K562 (cell line): ENCODE data around the gene CELA1. TPM values are rescaled to one million over a fixed set of nuclear protein-coding genes. Genes with fewer than 3 reads are reported as not detected.

Experiments used
- ARID1B ChIP-seq: fragments of 450-650 bp; IDR thresholded peaks from 2 replicates; pipeline ENCODE4 v1.6.1; 2016; ENCODE audit warnings: antibody characterized with exemption, mild to moderate bottlenecking, inconsistent platforms
- CCNT2 ChIP-seq: IDR thresholded peaks from 2 replicates; pipeline ENCODE4 v1.6.1; 2011; ENCODE audit warnings: borderline replicate concordance, low read depth, mild to moderate bottlenecking, moderate library complexity, mixed read lengths, low read length; ENCODE audit not compliant: insufficient read length; ENCODE audit errors: extremely low read depth
- COPS2 ChIP-seq: fragments of 450-650 bp; conservative IDR thresholded peaks from 2 replicates; pipeline ENCODE4 v1.6.1; 2016; ENCODE audit warnings: mild to moderate bottlenecking, moderate library complexity
- CREBBP ChIP-seq: IDR thresholded peaks from one replicate; pipeline ENCODE4 v1.6.1; 2012; ENCODE audit warnings: low read depth, mild to moderate bottlenecking, control low read depth, inconsistent platforms, low read length
- DMBX1 ChIP-seq: fragments of 250-450 bp; sonication (Bioruptor Pico); IDR thresholded peaks from 2 replicates; pipeline ENCODE4 v1.8.0; 2022; ENCODE audit warnings: inconsistent platforms, mild to moderate bottlenecking, moderate library complexity, borderline replicate concordance
- ETS2 ChIP-seq: IDR thresholded peaks from 2 replicates; pipeline ENCODE4 v1.6.1; 2016; ENCODE audit warnings: borderline replicate concordance, missing genetic modification characterization, mild to moderate bottlenecking, moderate library complexity, missing compliant biosample characterization; ENCODE audit not compliant: poor library complexity, severe bottlenecking
- FOS ChIP-seq: IDR thresholded peaks from 3 replicates; pipeline ENCODE4 v1.6.1; 2011; ENCODE audit not compliant: insufficient read length; ENCODE audit errors: extremely low read depth
- FOXJ2 ChIP-seq: fragments of 200-800 bp; sonication (Bioruptor generic); IDR thresholded peaks from 2 replicates; pipeline ENCODE4 v1.6.1; 2016; ENCODE audit warnings: missing genetic modification characterization, missing compliant biosample characterization
- MXI1 ChIP-seq: IDR thresholded peaks from 2 replicates; pipeline ENCODE4 v1.6.1; 2011; ENCODE audit warnings: low read depth, mild to moderate bottlenecking, improper control_type of control experiment, low read length
- NR2C1 ChIP-seq, 2 experiments: fragments of 450-650 bp; IDR thresholded peaks; 2 replicates each; pipeline ENCODE4 v1.6.1; 2017; ENCODE audit warnings: mild to moderate bottlenecking in 2 of 2, antibody characterized with exemption in 1 of 2, inconsistent platforms in 1 of 2, missing compliant biosample characterization in 1 of 2, missing genetic modification characterization in 1 of 2
- RBM14 ChIP-seq: fragments of 200-400 bp; formaldehyde crosslinking; IDR thresholded peaks from 2 replicates; pipeline ENCODE4 v1.6.1; 2018; ENCODE audit warnings: low read depth, mild to moderate bottlenecking, low read length, moderate library complexity, borderline replicate concordance; ENCODE audit not compliant: insufficient read depth
- RBM15 ChIP-seq: fragments of 200-400 bp; formaldehyde crosslinking; IDR thresholded peaks from 2 replicates; pipeline ENCODE4 v1.6.1; 2018; ENCODE audit warnings: mild to moderate bottlenecking, low read length, moderate library complexity; ENCODE audit not compliant: insufficient read depth
- RCOR1 ChIP-seq, 2 experiments: IDR thresholded peaks; 2 replicates each; pipeline ENCODE4 v1.6.1; 2012; ENCODE audit warnings: low read depth in 2 of 2, low read length in 2 of 2, borderline replicate concordance in 1 of 2, improper control_type of control experiment in 1 of 2
- SPI1 ChIP-seq: IDR thresholded peaks from 2 replicates; pipeline ENCODE4 v1.6.1; 2011; ENCODE audit warnings: low read depth, low read length, control low read depth, borderline replicate concordance
- TBL1XR1 ChIP-seq, 2 experiments: IDR thresholded peaks; 2 replicates each; pipeline ENCODE4 v1.6.1; 2012; ENCODE audit warnings: improper control_type of control experiment in 2 of 2, low read length in 2 of 2, mild to moderate bottlenecking in 1 of 2
- TEAD4 ChIP-seq, 2 experiments: sonication (generic) in 1 of 2; formaldehyde crosslinking in 1 of 2; IDR thresholded peaks; 2 replicates each; pipeline versions ENCODE4 v1.6.1 to v1.8.0; 2012 to 2022; ENCODE audit warnings: borderline replicate concordance in 1 of 2, inconsistent platforms in 1 of 2, low read length in 1 of 2, mild to moderate bottlenecking in 1 of 2, missing genetic modification reagents in 1 of 2
- WHSC1 ChIP-seq: IDR thresholded peaks from one replicate; pipeline ENCODE4 v1.6.1; 2012; ENCODE audit warnings: low read length, control low read depth, inconsistent platforms
- ZNF134 ChIP-seq: fragments of 250-450 bp; sonication (Bioruptor Pico); conservative IDR thresholded peaks from 2 replicates; pipeline ENCODE4 v1.4.0; 2020
- polyA plus RNA-seq, 8 experiments: library from polyadenylated mRNA; depleted of rRNA in 4 of 8; stranded (reverse) in 5 of 8; unstranded in 3 of 8; fragments of >200 nt; fragmentation: Nextera tagmentation in 2 of 8; fragmentation: Illumina TruSeq in 1 of 8; extraction: Ambion mirVana in 2 of 8; extraction: Trizol in 1 of 8; gene quantifications; 2 replicates each; pipeline versions ENCODE4 v1.2.1 to v1.2.3, GENCODE V29; 2011 to 2014; ENCODE audit warnings: inconsistent platforms in 1 of 8, missing spikeins in 1 of 8
- total RNA-seq, 7 experiments: library from RNA; depleted of rRNA in 6 of 7; stranded (reverse); fragments of >200 nt in 6 of 7; fragmentation: Illumina TruSeq in 2 of 7; extraction: Trizol in 2 of 7; gene quantifications; 2 replicates each; pipeline versions ENCODE4 v1.2.1 to v1.2.3, GENCODE V29; 2011 to 2021; ENCODE audit warnings: low replicate concordance in 1 of 7
- TF ChIP-seq, protein P1 (sequence below): fragments of 200-800 bp; sonication (Bioruptor generic); IDR thresholded peaks from 2 replicates; pipeline ENCODE4 v1.6.1; 2016; ENCODE audit warnings: missing genetic modification characterization, missing compliant biosample characterization
- TF ChIP-seq, protein P2 (sequence below): fragments of 450-650 bp; formaldehyde crosslinking; IDR thresholded peaks from 2 replicates; pipeline ENCODE4 v1.4.0; 2020; ENCODE audit warnings: mild to moderate bottlenecking, mixed read lengths

Gene CELA1
- total and polyA plus RNA-seq, 9 of the 15 experiments (the other 6 are each of a cell fraction or from before 2014, with no cell fraction given): 0.06 to 0.27 (median 0.22) TPM; not detected in 6

- TF ChIP-seq, protein P1, sequence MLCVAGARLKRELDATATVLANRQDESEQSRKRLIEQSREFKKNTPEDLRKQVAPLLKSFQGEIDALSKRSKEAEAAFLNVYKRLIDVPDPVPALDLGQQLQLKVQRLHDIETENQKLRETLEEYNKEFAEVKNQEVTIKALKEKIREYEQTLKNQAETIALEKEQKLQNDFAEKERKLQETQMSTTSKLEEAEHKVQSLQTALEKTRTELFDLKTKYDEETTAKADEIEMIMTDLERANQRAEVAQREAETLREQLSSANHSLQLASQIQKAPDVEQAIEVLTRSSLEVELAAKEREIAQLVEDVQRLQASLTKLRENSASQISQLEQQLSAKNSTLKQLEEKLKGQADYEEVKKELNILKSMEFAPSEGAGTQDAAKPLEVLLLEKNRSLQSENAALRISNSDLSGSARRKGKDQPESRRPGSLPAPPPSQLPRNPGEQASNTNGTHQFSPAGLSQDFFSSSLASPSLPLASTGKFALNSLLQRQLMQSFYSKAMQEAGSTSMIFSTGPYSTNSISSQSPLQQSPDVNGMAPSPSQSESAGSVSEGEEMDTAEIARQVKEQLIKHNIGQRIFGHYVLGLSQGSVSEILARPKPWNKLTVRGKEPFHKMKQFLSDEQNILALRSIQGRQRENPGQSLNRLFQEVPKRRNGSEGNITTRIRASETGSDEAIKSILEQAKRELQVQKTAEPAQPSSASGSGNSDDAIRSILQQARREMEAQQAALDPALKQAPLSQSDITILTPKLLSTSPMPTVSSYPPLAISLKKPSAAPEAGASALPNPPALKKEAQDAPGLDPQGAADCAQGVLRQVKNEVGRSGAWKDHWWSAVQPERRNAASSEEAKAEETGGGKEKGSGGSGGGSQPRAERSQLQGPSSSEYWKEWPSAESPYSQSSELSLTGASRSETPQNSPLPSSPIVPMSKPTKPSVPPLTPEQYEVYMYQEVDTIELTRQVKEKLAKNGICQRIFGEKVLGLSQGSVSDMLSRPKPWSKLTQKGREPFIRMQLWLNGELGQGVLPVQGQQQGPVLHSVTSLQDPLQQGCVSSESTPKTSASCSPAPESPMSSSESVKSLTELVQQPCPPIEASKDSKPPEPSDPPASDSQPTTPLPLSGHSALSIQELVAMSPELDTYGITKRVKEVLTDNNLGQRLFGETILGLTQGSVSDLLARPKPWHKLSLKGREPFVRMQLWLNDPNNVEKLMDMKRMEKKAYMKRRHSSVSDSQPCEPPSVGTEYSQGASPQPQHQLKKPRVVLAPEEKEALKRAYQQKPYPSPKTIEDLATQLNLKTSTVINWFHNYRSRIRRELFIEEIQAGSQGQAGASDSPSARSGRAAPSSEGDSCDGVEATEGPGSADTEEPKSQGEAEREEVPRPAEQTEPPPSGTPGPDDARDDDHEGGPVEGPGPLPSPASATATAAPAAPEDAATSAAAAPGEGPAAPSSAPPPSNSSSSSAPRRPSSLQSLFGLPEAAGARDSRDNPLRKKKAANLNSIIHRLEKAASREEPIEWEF (CRISPR knock-in tag): no peak
- no peak for TF ChIP-seq MXI1
- TF ChIP-seq RBM15: no peak
- TF ChIP-seq NR2C1 (IDR thresholded peaks at IDR 0.05): no peak
- no peak for TF ChIP-seq NR2C1 (tag; IDR thresholded peaks at IDR 0.05)
- no peak for TF ChIP-seq SPI1
- TF ChIP-seq WHSC1: no peak
- TF ChIP-seq RBM14: no peak
- TF ChIP-seq TEAD4 (IDR thresholded peaks at IDR 0.05; ENCODE audit: low read length): peak; percentile 64; the same call in 1 of the 2 replicates
- no peak for TF ChIP-seq TEAD4 (CRISPR knock-in tag; IDR thresholded peaks at IDR 0.05; ENCODE audit: borderline replicate concordance)
- no peak for TF ChIP-seq ETS2 (tag)
- TF ChIP-seq CREBBP: no peak
- no peak for TF ChIP-seq ZNF134 (CRISPR knock-in tag)
- peak in 1 of 2 experiments; percentile 32; a peak in 1 of 4 replicates for TF ChIP-seq TBL1XR1 (IDR thresholded peaks at IDR 0.05; ENCODE audit: low read length in 2 of 2)
- TF ChIP-seq ARID1B: peak; percentile 49
- no peak for TF ChIP-seq COPS2
- no peak for TF ChIP-seq DMBX1 (CRISPR knock-in tag)
- TF ChIP-seq RCOR1 (IDR thresholded peaks at IDR 0.05; ENCODE audit: borderline replicate concordance in 1 of 2, low read depth in 2 of 2, low read length in 2 of 2): no peak
- no peak for TF ChIP-seq FOXJ2 (tag)
- no peak for TF ChIP-seq CCNT2
- TF ChIP-seq, protein P2, sequence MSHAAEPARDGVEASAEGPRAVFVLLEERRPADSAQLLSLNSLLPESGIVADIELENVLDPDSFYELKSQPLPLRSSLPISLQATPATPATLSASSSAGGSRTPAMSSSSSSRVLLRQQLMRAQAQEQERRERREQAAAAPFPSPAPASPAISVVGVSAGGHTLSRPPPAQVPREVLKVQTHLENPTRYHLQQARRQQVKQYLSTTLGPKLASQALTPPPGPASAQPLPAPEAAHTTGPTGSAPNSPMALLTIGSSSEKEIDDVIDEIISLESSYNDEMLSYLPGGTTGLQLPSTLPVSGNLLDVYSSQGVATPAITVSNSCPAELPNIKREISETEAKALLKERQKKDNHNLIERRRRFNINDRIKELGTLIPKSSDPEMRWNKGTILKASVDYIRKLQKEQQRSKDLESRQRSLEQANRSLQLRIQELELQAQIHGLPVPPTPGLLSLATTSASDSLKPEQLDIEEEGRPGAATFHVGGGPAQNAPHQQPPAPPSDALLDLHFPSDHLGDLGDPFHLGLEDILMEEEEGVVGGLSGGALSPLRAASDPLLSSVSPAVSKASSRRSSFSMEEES (CRISPR knock-in tag): no peak
- no peak for TF ChIP-seq FOS
These were observed 14.9 kb upstream of the CELA1 start (continued) for GRCh38 chr12:51361161-51362016.
